Chondrocyte (in vitro differentiated cells): ENCODE results near the gene NR4A1. TPM values are rescaled to one million over a fixed set of nuclear protein-coding genes. Genes with fewer than 3 reads are reported as not detected.

Source experiments
- DNase-seq: peaks from one replicate; pipeline ENCODE4 v3.0.0; 2021; ENCODE audit warnings: mixed read lengths, low spot score
- H3K27ac Mint-ChIP-seq: one replicate; pipeline ENCODE4 v1.8.0; 2021; ENCODE audit warnings: mild to moderate bottlenecking, moderate library complexity, mixed read lengths; ENCODE audit not compliant: unreplicated experiment
- H3K27me3 Mint-ChIP-seq: 2 replicates; pipeline ENCODE4 v1.8.0; 2021; ENCODE audit warnings: low read depth, mixed read lengths
- H3K36me3 Mint-ChIP-seq: 2 replicates; pipeline ENCODE4 v1.8.0; 2021; ENCODE audit warnings: low read depth, mixed read lengths
- H3K4me1 Mint-ChIP-seq: 2 replicates; pipeline ENCODE4 v1.8.0; 2021; ENCODE audit warnings: low read depth, mild to moderate bottlenecking, mixed read lengths
- H3K4me3 Mint-ChIP-seq: one replicate; pipeline ENCODE4 v1.8.0; 2021; ENCODE audit warnings: mild to moderate bottlenecking, moderate library complexity, mixed read lengths; ENCODE audit not compliant: unreplicated experiment
- H3K9me3 Mint-ChIP-seq: 2 replicates; pipeline ENCODE4 v1.8.0; 2021; ENCODE audit warnings: low read depth, mixed read lengths
- total RNA-seq: library from RNA; stranded (reverse); gene quantifications from 3 replicates; pipeline ENCODE4 v1.2.1, GENCODE V29; 2021
- TF ChIP-seq, protein P1 (sequence below): fragments of 200-600 bp; sonication (generic); IDR thresholded peaks from 2 replicates; pipeline ENCODE4 v1.5.0; 2021; ENCODE audit warnings: antibody characterized with exemption, mild to moderate bottlenecking, moderate library complexity

The NR4A1 gene
- total RNA-seq, 1 donor from 2014 or later, result 7.3 TPM

DNA sequence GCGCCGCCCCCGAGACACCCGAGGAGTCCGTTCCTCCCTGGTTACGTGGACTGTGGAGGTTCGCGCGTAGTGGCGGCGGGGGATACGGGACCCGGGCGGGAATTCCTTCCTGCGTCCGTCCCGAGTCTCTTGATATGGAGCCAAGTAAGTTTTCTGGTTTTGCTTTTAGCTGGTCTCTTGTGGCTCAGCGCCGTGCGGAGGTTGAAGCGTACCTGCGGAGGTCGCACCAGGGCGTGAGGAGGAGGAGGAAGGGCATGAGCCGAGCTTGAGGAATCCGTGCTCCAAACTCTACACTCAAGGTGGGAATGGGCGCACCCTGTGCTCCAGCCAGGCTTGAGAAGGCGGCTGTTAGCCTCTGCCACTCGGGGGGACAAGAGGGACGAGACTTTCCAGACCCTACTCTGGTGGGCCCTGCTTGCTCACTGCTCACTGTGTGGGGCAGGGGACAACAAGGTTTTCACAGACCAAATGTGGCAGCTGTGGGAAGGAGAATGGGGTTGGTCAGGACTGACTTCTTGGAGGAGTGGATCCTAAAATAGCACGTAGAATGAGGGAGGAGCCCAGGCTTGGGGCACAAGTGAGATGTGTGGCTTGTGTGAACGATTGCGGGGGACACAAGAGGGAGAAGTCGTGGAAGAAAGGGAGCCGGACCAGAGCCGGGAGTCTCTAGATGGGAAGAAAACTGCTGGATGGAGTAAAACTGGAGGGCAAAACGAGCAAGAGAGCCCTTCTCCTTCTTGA is 19.1 kb downstream of the NR4A1 start:
- peaks cover 20% of the 10 kb centered on the region for H3K36me3 Mint-ChIP-seq
- H3K27me3 Mint-ChIP-seq, result peaks cover 2% of the 10 kb centered on the region
- TF ChIP-seq, protein P1, sequence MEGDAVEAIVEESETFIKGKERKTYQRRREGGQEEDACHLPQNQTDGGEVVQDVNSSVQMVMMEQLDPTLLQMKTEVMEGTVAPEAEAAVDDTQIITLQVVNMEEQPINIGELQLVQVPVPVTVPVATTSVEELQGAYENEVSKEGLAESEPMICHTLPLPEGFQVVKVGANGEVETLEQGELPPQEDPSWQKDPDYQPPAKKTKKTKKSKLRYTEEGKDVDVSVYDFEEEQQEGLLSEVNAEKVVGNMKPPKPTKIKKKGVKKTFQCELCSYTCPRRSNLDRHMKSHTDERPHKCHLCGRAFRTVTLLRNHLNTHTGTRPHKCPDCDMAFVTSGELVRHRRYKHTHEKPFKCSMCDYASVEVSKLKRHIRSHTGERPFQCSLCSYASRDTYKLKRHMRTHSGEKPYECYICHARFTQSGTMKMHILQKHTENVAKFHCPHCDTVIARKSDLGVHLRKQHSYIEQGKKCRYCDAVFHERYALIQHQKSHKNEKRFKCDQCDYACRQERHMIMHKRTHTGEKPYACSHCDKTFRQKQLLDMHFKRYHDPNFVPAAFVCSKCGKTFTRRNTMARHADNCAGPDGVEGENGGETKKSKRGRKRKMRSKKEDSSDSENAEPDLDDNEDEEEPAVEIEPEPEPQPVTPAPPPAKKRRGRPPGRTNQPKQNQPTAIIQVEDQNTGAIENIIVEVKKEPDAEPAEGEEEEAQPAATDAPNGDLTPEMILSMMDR, result no peak
- peaks cover 54% of the 10 kb centered on the region for H3K4me1 Mint-ChIP-seq
- H3K27ac Mint-ChIP-seq, result peak overlapping the region; percentile 97
- H3K9me3 Mint-ChIP-seq, result no peaks in the 10 kb centered on the region
- no peak for DNase-seq
- H3K4me3 Mint-ChIP-seq, result peak overlapping the region; percentile 96

DNA sequence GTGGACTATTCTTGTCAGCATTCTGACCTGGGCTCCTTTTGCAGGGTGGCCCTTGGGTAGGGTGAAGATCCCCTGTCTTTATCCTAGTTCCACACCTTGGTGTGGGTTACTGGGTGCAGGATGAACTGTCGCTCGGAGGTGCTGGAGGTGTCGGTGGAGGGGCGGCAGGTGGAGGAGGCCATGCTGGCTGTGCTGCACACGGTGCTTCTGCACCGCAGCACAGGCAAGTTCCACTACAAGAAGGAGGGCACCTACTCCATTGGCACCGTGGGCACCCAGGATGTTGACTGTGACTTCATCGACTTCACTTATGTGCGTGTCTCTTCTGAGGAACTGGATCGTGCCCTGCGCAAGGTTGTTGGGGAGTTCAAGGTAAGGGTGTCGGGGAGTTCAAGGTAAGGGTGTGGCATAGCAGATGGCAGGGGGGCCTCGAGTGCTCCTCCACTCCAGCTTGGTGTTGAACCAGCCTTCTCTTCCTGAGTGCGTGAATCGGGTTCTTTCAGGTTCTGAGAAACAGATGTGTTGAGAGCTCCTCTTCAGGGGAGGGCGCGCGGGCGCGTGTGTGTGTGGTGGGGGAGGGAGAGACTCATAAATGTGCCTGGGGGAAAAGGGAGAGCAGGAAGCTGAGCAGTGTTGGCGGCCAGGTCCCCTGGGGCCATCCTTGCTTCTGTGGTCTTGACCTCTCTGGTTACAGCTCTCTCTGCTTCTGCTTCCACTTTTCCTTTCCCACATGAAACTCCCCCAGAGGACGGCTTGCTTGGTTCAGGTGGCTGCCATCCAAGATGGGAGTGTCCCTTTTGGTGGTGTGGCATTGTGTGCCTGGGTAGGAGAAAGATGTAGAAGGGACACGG is 22.5 kb downstream of the NR4A1 start:
- Mint-ChIP-seq H3K4me1 (peaks cover 54% of the 10 kb centered on the region), H3K4me3 (peak overlapping the region; percentile 35), H3K27ac (peak overlapping the region; percentile 53), H3K9me3 (no peaks in the 10 kb centered on the region), H3K27me3 (no peaks in the 10 kb centered on the region), H3K36me3 (peaks cover 35% of the 10 kb centered on the region)
- DNase-seq, result no peak
- TF ChIP-seq, protein P1, result no peak

DNA sequence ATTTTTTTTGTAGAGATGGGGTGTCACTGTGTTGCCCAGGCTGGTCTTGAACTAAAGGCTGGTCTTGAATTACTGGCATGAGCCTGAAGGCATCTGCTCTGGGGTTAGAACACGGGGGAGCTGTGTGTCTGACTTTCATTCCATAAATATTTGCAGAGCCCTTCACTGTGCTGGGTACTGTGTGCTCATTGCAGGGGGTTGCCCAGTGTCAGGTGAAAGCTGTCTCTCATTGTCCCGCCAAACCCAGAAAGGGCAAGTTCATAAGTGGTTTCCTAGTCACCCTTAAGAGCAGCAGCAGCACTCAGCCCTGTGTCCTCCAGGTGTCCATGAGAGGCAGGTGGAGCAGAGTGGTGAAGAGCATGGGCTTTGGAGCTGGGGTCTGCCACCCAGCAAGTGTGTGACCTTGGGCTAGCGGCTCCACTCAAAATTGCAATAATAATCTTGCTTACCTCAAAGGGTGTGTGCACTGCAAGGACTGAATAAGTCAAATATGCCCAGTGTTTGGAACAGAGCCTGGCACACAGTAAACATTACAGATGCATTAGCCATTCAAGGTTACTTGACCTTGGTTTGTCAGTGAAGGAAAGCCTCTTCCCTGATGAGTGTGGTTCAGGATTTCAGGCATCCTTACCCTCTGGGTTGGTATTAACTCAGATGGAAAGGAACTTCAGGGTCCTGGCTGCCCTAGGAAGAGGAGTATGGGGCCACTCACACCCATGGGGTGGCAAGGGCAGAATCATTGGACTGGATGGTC is 23.9 kb downstream of the NR4A1 start:
- no peak overlapping the region for H3K27ac Mint-ChIP-seq
- TF ChIP-seq, protein P1, result no peak
- H3K27me3 Mint-ChIP-seq, result no peaks in the 10 kb centered on the region
- DNase-seq, result no peak
- H3K4me1 Mint-ChIP-seq, result peaks cover 46% of the 10 kb centered on the region
- no peaks in the 10 kb centered on the region for H3K9me3 Mint-ChIP-seq
- no peak overlapping the region for H3K4me3 Mint-ChIP-seq
- H3K36me3 Mint-ChIP-seq, result peaks cover 37% of the 10 kb centered on the region

DNA sequence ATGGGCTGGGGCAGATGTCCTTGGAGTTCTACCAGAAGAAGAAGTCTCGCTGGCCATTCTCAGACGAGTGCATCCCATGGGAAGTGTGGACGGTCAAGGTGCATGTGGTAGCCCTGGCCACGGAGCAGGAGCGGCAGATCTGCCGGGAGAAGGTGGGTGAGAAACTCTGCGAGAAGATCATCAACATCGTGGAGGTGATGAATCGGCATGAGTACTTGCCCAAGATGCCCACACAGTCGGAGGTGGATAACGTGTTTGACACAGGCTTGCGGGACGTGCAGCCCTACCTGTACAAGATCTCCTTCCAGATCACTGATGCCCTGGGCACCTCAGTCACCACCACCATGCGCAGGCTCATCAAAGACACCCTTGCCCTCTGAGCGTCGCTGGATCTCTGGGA is 25.6 kb downstream of the NR4A1 start:
- Mint-ChIP-seq H3K36me3 (peaks cover 37% of the 10 kb centered on the region), H3K9me3 (no peaks in the 10 kb centered on the region), H3K4me1 (peaks cover 42% of the 10 kb centered on the region), H3K27ac (no peak overlapping the region), H3K27me3 (no peaks in the 10 kb centered on the region), H3K4me3 (no peak overlapping the region)
- TF ChIP-seq, protein P1, result no peak
- DNase-seq, result no peak

DNA sequence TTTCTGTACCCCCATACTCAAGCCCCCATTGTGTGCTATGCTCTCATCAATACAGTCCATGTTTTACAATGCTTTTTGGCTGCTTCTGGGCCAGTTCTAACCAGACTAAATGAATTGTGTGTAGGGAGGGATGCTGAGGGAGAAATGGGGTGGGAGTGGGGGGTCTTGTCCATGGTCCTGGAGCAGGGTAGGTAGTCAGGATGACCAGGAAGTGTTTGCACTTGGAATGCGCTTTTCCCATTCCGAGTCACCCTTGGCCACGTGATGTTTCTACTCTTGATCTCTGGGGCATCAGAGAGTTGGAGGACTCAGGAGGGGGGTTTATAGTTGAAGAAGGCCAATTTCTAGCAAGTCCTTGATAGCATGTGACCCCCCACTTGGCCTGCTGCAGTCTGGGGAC is 27.0 kb downstream of the NR4A1 start:
- TF ChIP-seq, protein P1, result no peak
- Mint-ChIP-seq H3K9me3 (no peaks in the 10 kb centered on the region), H3K4me3 (no peak overlapping the region), H3K4me1 (peaks cover 38% of the 10 kb centered on the region), H3K36me3 (peaks cover 33% of the 10 kb centered on the region), H3K27ac (no peak overlapping the region), H3K27me3 (no peaks in the 10 kb centered on the region)
- no peak for DNase-seq
